Measurements from ENCODE around the gene MGAT4A. TPM values are rescaled to one million over a fixed set of nuclear protein-coding genes. Genes with fewer than 3 reads are reported as not detected.

Gene MGAT4A
- total RNA-seq, 2 experiments from 2014 or later, result 200 to 204 TPM

DNA sequence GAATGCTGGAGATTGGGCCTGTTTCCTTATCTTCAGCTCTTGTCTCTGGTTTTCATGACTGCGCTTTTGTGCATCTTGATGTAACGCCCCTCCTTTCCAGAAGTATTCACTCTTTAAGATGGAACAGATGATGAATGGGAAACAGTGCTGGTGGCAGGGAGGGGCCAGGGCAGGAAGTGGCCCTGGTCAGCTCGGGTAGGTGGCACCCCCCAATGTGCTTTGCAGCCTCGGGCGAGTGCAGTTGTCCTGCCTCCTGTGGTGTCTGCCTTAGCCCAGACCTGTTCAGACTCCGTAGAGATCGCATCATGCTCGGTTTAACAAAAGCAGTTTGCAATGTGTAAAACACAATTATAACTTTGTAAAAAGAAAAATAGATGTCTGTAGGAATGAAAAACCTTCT, 17.0 kb upstream of the MGAT4A start:
- H3K9me3 ChIP-seq (ENCODE audit: control insufficient read depth in 1 of 2, insufficient read depth in 1 of 2, low read length in 2 of 2), result peaks cover 0 to 5% of the 10 kb centered on the region in 2 experiments
- no peak for ATAC-seq (ENCODE audit: poor library complexity)
- ChIA-PET POLR2A (interaction anchor here (0.8 to 2.1 kb wide), 9 partner anchors 10 to 55 kb away, joined by 3 to 13 read pairs (median 4); partner anchors contain the start of gene MGAT4A), CTCF (interaction anchor here (1.5 kb wide), 1 partner anchor 10 kb away, joined by 3 read pairs; no protein-coding TSS in a partner anchor)
- Mint-ChIP-seq H3K4me1 (ENCODE audit: low read depth) (peaks cover 57% of the 10 kb centered on the region), H3K27me3 (no peaks in the 10 kb centered on the region), H3K9me3 (no peaks in the 10 kb centered on the region), H3K36me3 (ENCODE audit: low read depth) (no peaks in the 10 kb centered on the region), H3K4me3 (no peak overlapping the region), H3K27ac (no peak overlapping the region)
- H3K4me1 ChIP-seq (ENCODE audit: insufficient read depth, low read length), result peaks cover 55% of the 10 kb centered on the region
- TF ChIP-seq, protein P1, sequence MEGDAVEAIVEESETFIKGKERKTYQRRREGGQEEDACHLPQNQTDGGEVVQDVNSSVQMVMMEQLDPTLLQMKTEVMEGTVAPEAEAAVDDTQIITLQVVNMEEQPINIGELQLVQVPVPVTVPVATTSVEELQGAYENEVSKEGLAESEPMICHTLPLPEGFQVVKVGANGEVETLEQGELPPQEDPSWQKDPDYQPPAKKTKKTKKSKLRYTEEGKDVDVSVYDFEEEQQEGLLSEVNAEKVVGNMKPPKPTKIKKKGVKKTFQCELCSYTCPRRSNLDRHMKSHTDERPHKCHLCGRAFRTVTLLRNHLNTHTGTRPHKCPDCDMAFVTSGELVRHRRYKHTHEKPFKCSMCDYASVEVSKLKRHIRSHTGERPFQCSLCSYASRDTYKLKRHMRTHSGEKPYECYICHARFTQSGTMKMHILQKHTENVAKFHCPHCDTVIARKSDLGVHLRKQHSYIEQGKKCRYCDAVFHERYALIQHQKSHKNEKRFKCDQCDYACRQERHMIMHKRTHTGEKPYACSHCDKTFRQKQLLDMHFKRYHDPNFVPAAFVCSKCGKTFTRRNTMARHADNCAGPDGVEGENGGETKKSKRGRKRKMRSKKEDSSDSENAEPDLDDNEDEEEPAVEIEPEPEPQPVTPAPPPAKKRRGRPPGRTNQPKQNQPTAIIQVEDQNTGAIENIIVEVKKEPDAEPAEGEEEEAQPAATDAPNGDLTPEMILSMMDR (IDR thresholded peaks at IDR 0.05), result no peak
- no peak overlapping the region for H3K27ac ChIP-seq (ENCODE audit: low read depth in 1 of 2, low read length in 2 of 2)
- no peak overlapping the region for H3K4me3 ChIP-seq (ENCODE audit: low read length)
- no peaks in the 10 kb centered on the region for H3K36me3 ChIP-seq (ENCODE audit: insufficient read depth, low read length)
- intact Hi-C loops (cut with DNase I, micrococcal nuclease), result no loop called here
- H3K27me3 ChIP-seq (ENCODE audit: control insufficient read depth in 1 of 2, insufficient read depth in 2 of 2, low read length in 2 of 2), result no peaks in the 10 kb centered on the region
- no peak for DNase-seq

DNA sequence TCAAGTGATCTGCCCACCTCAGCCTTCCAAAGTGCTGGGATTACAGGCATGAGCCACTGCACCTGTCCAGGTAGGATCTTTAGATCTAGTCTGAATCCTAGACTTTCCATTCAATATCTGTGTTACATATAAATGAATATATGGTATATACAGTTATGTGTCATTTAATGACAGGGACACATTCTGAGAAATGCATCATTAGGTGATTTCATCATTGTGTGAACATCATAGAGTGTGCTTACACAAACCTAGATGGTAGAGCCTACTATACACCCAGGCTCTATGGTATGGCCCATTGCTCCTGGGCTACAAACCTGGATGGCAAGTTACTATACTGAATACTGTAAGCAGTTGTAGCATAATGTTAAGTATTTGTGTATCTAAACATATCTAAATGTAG, 15.5 kb upstream of the MGAT4A start:
- CTCF ChIA-PET, result no interaction called here
- Histone ChIP-seq H3K36me3 (ENCODE audit: insufficient read depth, low read length) (no peaks in the 10 kb centered on the region), H3K9me3 (ENCODE audit: control insufficient read depth in 1 of 2, insufficient read depth in 1 of 2, low read length in 2 of 2) (peaks cover 0 to 5% of the 10 kb centered on the region in 2 experiments), H3K4me3 (ENCODE audit: low read length) (no peak overlapping the region), H3K27me3 (ENCODE audit: control insufficient read depth in 1 of 2, insufficient read depth in 2 of 2, low read length in 2 of 2) (no peaks in the 10 kb centered on the region), H3K27ac (ENCODE audit: low read depth in 1 of 2, low read length in 2 of 2) (no peak overlapping the region), H3K4me1 (ENCODE audit: insufficient read depth, low read length) (peaks cover 58% of the 10 kb centered on the region)
- intact Hi-C loops (cut with DNase I, micrococcal nuclease), result no loop called here
- H3K27ac Mint-ChIP-seq, result no peak overlapping the region
- ATAC-seq (ENCODE audit: poor library complexity) (no peak), DNase-seq (no peak)
- POLR2A ChIA-PET, result interaction anchor here (0.7 to 3.3 kb wide), 4 partner anchors 8 to 24 kb away, joined by 3 to 21 read pairs (median 3); no protein-coding TSS in a partner anchor
- H3K36me3 Mint-ChIP-seq (ENCODE audit: low read depth), result no peaks in the 10 kb centered on the region
- no peaks in the 10 kb centered on the region for H3K9me3 Mint-ChIP-seq
- no peaks in the 10 kb centered on the region for H3K27me3 Mint-ChIP-seq
- TF ChIP-seq, protein P1 (IDR thresholded peaks at IDR 0.05), result no peak
- no peak overlapping the region for H3K4me3 Mint-ChIP-seq
- H3K4me1 Mint-ChIP-seq (ENCODE audit: low read depth), result peaks cover 63% of the 10 kb centered on the region

DNA sequence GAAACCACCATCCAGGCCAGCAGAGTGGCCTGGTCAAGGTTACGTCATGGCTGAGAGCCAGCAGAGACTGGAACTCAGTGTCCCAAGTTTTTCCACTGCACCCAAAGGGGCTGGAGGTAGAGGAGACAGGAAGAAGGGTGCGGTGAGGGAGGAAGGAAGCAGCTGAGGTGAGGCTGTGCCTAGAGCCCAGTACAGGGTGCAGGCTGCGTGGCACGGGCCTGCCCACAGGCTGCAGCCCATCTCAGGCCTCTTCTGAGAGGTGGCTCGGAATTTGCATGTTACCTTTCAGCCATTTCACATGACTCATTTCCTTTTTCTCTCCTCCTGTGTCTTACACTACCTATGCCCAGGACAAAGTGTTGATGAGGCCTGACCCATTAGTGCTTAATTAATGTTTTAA, 13.7 kb upstream of the MGAT4A start:
- Mint-ChIP-seq H3K36me3 (ENCODE audit: low read depth) (no peaks in the 10 kb centered on the region), H3K4me3 (no peak overlapping the region), H3K4me1 (ENCODE audit: low read depth) (peaks cover 78% of the 10 kb centered on the region), H3K9me3 (no peaks in the 10 kb centered on the region), H3K27ac (peak overlapping the region; percentile 49), H3K27me3 (no peaks in the 10 kb centered on the region)
- ATAC-seq (ENCODE audit: poor library complexity) (no peak), DNase-seq (no peak)
- no peaks in the 10 kb centered on the region for H3K36me3 ChIP-seq (ENCODE audit: insufficient read depth, low read length)
- ChIA-PET POLR2A (interaction anchor here (1.2 to 3.3 kb wide), 5 partner anchors 13 to 28 kb away, joined by 4 to 22 read pairs (median 20); partner anchors contain the start of gene MGAT4A), CTCF (interaction anchor here (0.9 to 1.5 kb wide), 4 partner anchors 8 to 182 kb away, joined by 3 read pairs; no protein-coding TSS in a partner anchor)
- no peak overlapping the region for H3K4me3 ChIP-seq (ENCODE audit: low read length)
- peaks cover 0 to 5% of the 10 kb centered on the region in 2 experiments for H3K9me3 ChIP-seq (ENCODE audit: control insufficient read depth in 1 of 2, insufficient read depth in 1 of 2, low read length in 2 of 2)
- intact Hi-C loops (cut with DNase I, micrococcal nuclease), result loop anchor here in 1 of 2 experiments (2.0 kb wide), 1 partner anchor 16 kb away; no protein-coding TSS in a partner anchor
- H3K4me1 ChIP-seq (ENCODE audit: insufficient read depth, low read length), result peaks cover 49% of the 10 kb centered on the region
- no peaks in the 10 kb centered on the region for H3K27me3 ChIP-seq (ENCODE audit: control insufficient read depth in 1 of 2, insufficient read depth in 2 of 2, low read length in 2 of 2)
- H3K27ac ChIP-seq (ENCODE audit: low read depth in 1 of 2, low read length in 2 of 2), result no peak overlapping the region
- TF ChIP-seq, protein P1 (IDR thresholded peaks at IDR 0.05), result no peak
